H1 (cell line): Measurements from ENCODE around the gene NOS1AP.

Experiments used
- CREB1 ChIP-seq: IDR thresholded peaks from 2 replicates; pipeline ENCODE4 v1.6.1; 2012; ENCODE audit warnings: inconsistent platforms
- CTCF ChIP-seq, 3 experiments: IDR thresholded peaks; 1 replicate in 2 of 3; 2 replicates in 1 of 3; pipeline versions ENCODE4 v1.5.1 to v1.6.1; 2011; ENCODE audit warnings: low read length in 3 of 3, mild to moderate bottlenecking in 3 of 3, inconsistent platforms in 2 of 3, low read depth in 1 of 3, moderate library complexity in 1 of 3; ENCODE audit not compliant: insufficient read depth in 1 of 3; ENCODE audit errors: control extremely low read depth in 1 of 3
- EP300 ChIP-seq, 2 experiments: IDR thresholded peaks; 1 replicate in 1 of 2; 2 replicates in 1 of 2; pipeline ENCODE4 v1.6.1; 2011 to 2012; ENCODE audit warnings: low read depth in 2 of 2, low read length in 2 of 2, mild to moderate bottlenecking in 2 of 2, borderline replicate concordance in 1 of 2, inconsistent platforms in 1 of 2, moderate library complexity in 1 of 2
- KDM5A ChIP-seq: fragments of 200-600 bp; IDR thresholded peaks from 2 replicates; pipeline ENCODE4 v1.7.1; 2012; ENCODE audit warnings: mild to moderate bottlenecking, low read length, inconsistent platforms, mixed read lengths
- POLR2A ChIP-seq, 2 experiments: IDR thresholded peaks; 1 replicate in 1 of 2; 2 replicates in 1 of 2; pipeline ENCODE4 v1.6.1; 2011; ENCODE audit warnings: low read depth in 2 of 2, low read length in 2 of 2, mild to moderate bottlenecking in 2 of 2; ENCODE audit errors: control extremely low read depth in 1 of 2
- RXRA ChIP-seq: IDR thresholded peaks from 2 replicates; pipeline ENCODE4 v1.6.1; 2011; ENCODE audit warnings: low read depth, mild to moderate bottlenecking, low read length, moderate library complexity; ENCODE audit not compliant: insufficient read depth
- SRF ChIP-seq: IDR thresholded peaks from 2 replicates; pipeline ENCODE4 v1.6.1; 2011; ENCODE audit warnings: mild to moderate bottlenecking, low read depth, low read length, moderate library complexity
- TF ChIP-seq, protein P1 (sequence below): IDR thresholded peaks from 2 replicates; pipeline ENCODE4 v1.6.1; 2012; ENCODE audit warnings: inconsistent platforms
- TF ChIP-seq, protein P2 (sequence below): fragments of 300-600 bp; sonication (generic); IDR thresholded peaks from 2 replicates; pipeline ENCODE4 v1.7.1; 2012; ENCODE audit warnings: low read length, moderate library complexity, mild to moderate bottlenecking, inconsistent platforms; ENCODE audit not compliant: insufficient replicate concordance

DNA sequence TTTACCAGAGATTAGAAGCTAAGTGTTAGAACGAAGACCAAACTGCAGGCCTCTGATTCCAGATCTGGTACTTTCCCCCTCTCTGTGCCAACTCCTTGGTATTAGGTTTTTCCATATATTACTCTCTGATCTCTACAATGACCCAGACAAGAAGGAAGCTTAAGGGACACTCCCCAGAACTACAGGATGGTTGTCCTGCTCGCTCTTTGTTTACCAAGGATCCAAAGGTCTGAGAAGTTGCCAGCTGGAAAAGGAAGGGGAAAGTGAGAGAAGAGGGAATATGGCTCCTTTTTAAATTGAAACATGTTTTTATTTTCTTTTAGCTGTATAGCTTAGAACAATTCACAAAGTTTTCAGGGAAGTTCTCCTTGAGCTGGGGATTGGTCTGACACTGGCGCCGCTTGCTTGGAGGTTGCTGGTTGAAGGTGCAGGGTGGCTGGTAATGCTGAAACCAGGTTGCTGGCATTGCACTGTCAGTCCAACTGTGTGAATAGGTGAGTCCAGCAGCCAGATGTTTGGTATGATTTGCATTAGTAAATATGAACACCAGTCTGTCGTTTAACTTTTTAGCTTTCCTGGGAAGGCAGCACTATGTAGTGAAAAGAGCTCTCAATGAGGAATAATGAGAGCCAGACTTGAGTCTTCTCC, 89.3 kb downstream of the NOS1AP start:
- TF ChIP-seq CTCF (IDR thresholded peaks at IDR 0.05; ENCODE audit: control extremely low read depth in 1 of 3, insufficient read depth in 1 of 3, low read depth in 1 of 3, low read length in 3 of 3) (no peak), SRF (no peak), POLR2A (IDR thresholded peaks at IDR 0.05; ENCODE audit: control extremely low read depth in 1 of 2, low read depth in 2 of 2, low read length in 2 of 2) (no peak), EP300 (IDR thresholded peaks at IDR 0.05; ENCODE audit: borderline replicate concordance in 1 of 2, low read depth in 2 of 2, low read length in 2 of 2) (no peak), RXRA (no peak), KDM5A (no peak), CREB1 (no peak)
- TF ChIP-seq, protein P1, sequence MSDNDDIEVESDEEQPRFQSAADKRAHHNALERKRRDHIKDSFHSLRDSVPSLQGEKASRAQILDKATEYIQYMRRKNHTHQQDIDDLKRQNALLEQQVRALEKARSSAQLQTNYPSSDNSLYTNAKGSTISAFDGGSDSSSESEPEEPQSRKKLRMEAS: no peak
- TF ChIP-seq, protein P2, sequence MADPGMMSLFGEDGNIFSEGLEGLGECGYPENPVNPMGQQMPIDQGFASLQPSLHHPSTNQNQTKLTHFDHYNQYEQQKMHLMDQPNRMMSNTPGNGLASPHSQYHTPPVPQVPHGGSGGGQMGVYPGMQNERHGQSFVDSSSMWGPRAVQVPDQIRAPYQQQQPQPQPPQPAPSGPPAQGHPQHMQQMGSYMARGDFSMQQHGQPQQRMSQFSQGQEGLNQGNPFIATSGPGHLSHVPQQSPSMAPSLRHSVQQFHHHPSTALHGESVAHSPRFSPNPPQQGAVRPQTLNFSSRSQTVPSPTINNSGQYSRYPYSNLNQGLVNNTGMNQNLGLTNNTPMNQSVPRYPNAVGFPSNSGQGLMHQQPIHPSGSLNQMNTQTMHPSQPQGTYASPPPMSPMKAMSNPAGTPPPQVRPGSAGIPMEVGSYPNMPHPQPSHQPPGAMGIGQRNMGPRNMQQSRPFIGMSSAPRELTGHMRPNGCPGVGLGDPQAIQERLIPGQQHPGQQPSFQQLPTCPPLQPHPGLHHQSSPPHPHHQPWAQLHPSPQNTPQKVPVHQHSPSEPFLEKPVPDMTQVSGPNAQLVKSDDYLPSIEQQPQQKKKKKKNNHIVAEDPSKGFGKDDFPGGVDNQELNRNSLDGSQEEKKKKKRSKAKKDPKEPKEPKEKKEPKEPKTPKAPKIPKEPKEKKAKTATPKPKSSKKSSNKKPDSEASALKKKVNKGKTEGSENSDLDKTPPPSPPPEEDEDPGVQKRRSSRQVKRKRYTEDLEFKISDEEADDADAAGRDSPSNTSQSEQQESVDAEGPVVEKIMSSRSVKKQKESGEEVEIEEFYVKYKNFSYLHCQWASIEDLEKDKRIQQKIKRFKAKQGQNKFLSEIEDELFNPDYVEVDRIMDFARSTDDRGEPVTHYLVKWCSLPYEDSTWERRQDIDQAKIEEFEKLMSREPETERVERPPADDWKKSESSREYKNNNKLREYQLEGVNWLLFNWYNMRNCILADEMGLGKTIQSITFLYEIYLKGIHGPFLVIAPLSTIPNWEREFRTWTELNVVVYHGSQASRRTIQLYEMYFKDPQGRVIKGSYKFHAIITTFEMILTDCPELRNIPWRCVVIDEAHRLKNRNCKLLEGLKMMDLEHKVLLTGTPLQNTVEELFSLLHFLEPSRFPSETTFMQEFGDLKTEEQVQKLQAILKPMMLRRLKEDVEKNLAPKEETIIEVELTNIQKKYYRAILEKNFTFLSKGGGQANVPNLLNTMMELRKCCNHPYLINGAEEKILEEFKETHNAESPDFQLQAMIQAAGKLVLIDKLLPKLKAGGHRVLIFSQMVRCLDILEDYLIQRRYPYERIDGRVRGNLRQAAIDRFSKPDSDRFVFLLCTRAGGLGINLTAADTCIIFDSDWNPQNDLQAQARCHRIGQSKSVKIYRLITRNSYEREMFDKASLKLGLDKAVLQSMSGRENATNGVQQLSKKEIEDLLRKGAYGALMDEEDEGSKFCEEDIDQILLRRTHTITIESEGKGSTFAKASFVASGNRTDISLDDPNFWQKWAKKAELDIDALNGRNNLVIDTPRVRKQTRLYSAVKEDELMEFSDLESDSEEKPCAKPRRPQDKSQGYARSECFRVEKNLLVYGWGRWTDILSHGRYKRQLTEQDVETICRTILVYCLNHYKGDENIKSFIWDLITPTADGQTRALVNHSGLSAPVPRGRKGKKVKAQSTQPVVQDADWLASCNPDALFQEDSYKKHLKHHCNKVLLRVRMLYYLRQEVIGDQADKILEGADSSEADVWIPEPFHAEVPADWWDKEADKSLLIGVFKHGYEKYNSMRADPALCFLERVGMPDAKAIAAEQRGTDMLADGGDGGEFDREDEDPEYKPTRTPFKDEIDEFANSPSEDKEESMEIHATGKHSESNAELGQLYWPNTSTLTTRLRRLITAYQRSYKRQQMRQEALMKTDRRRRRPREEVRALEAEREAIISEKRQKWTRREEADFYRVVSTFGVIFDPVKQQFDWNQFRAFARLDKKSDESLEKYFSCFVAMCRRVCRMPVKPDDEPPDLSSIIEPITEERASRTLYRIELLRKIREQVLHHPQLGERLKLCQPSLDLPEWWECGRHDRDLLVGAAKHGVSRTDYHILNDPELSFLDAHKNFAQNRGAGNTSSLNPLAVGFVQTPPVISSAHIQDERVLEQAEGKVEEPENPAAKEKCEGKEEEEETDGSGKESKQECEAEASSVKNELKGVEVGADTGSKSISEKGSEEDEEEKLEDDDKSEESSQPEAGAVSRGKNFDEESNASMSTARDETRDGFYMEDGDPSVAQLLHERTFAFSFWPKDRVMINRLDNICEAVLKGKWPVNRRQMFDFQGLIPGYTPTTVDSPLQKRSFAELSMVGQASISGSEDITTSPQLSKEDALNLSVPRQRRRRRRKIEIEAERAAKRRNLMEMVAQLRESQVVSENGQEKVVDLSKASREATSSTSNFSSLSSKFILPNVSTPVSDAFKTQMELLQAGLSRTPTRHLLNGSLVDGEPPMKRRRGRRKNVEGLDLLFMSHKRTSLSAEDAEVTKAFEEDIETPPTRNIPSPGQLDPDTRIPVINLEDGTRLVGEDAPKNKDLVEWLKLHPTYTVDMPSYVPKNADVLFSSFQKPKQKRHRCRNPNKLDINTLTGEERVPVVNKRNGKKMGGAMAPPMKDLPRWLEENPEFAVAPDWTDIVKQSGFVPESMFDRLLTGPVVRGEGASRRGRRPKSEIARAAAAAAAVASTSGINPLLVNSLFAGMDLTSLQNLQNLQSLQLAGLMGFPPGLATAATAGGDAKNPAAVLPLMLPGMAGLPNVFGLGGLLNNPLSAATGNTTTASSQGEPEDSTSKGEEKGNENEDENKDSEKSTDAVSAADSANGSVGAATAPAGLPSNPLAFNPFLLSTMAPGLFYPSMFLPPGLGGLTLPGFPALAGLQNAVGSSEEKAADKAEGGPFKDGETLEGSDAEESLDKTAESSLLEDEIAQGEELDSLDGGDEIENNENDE: no peak
